ENCODE measurements around the gene ZNF831.

ZNF831 gene

DNA sequence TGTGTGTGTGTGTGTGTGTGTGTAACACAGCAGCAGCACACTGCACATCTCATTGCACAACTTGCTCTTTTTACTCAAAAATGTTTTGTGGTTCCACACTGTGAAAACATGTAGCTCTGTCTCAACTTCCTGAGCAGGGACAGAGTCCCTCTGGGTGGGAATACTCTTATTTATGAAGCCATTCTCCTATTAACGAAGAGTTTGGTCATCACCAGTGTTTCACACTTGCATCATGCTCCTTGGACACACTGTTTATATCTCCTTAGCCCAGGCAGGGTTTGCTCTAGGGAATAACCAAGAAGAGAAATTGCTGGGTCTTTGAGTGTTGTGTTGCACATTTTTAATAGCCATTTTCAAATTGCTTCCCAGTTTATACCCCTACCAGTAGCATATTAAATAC is 53.6 kb downstream of the ZNF831 start:
- no peak for DNase-seq

- DNase-seq, result no peak
These were observed 54.2 kb downstream of the ZNF831 start for GRCh38 chr20:59217794-59218280.

GRCh38 chr20:59219211-59219610 is 55.6 kb downstream of the ZNF831 start:
- DNase-seq, result no peak

DNA sequence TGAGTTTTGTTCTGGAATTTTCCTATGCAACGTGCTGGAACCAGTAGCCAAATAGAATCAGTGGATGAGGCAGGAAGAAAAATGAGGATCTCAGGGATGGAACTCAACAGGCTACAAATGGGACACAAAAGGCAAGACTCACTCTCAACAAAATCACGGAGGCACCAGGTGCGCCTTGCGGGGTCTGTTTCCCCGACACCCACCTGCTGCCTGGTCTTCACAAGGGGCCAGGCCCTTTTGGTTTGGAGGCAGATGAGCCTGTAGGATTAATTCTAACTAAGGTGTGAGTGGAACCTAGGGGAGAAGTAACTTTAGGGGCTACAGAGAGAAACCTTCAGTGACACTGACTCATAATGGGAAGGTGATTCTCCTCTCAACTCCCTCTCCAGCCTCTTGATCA is 56.5 kb downstream of the ZNF831 start:
- no peak for DNase-seq

GRCh38 chr20:59221049-59221706 is 57.6 kb downstream of the ZNF831 start:
- DNase-seq, result no peak

- no peak for DNase-seq
These were observed 58.2 kb downstream of the ZNF831 start for GRCh38 chr20:59221707-59222252.

- DNase-seq, result peak; percentile 73
These were observed 58.9 kb downstream of the ZNF831 start for GRCh38 chr20:59222253-59223181.

DNA sequence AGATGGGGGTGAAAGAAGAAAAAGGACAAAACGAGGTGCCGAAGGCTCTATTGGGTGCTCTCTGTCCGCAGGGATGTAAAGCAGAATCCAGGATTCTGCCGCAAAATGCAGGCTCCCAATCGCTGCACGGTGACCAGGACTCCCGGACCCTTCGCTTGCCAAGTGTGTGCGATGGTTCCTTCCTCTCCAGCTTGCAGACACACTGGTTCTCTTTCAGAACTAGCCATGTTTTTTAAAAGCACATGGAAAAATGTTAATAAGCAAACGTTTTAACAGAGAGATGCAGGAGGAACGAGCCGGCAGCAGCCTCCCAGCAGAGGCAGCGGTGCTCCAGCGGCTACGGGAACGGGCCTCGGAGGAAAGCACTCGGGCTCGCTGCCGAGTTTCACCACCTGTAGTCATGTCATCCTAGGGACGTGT is 59.6 kb downstream of the ZNF831 start:
- no peak for DNase-seq

GRCh38 chr20:59223750-59224149 is 60.1 kb downstream of the ZNF831 start:
- DNase-seq, result no peak

DNA sequence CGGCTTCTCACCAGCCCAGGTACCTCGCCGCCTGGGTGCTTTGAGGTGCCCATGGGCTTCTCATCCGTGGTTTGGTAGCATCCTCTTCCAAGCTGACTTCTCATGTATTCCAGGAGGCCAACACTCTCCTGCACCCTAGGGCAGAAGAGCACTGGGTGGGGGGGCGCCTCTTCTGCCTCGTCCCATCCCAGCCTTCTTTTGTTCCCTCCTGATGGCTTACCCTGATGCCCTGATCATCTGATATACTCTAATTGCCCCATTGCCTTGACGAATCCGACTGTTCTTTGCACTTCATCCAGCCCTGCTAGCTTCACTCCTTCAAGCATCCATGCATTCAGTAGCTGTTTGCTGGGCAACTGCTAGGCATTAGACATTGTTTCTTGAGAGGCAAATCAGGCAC is 60.6 kb downstream of the ZNF831 start:
- no peak for DNase-seq

DNA sequence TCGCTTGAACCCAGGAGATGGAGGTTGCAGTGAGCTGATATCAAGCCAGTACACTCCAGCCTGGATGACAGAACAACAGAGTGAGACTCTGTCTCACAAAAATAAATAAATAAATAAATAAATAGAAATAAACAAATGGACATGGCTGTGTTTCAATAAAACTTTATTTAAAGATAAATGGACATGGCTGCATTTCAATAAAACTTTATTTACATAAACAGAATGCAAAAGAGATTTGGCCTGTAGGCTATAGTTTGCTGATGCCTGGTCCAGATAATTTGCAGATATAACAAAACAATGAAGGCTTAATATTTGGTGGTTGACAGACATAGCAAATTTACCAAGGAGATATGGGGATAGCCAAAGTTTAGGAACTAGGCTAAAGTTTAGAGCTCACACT is 66.8 kb downstream of the ZNF831 start:
- no peak for DNase-seq

GRCh38 chr20:59231124-59231804 is 67.6 kb downstream of the ZNF831 start:
- DNase-seq, result no peak

- no peak for DNase-seq
These were observed 69.0 kb downstream of the ZNF831 start for GRCh38 chr20:59232618-59233017.

DNA sequence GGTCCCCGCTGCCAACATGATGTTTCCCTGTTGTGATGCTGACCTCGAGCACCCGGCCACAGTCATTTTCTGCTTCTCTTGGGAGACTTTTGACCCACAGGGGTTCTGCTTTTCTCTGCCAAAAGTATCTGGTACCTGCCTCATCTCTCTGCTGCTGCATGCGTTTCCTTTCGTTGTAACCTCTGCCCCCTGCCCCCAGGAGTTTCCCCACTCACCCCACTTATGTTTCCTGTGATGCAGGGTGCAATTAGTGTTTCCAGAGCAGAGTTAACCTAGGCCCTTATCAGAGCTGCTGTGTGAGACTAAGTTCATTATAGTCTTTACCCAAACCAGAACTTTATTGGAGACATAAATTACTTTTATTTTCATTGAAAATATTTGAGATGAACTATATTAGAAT is 71.6 kb downstream of the ZNF831 start:
- no peak for DNase-seq

DNA sequence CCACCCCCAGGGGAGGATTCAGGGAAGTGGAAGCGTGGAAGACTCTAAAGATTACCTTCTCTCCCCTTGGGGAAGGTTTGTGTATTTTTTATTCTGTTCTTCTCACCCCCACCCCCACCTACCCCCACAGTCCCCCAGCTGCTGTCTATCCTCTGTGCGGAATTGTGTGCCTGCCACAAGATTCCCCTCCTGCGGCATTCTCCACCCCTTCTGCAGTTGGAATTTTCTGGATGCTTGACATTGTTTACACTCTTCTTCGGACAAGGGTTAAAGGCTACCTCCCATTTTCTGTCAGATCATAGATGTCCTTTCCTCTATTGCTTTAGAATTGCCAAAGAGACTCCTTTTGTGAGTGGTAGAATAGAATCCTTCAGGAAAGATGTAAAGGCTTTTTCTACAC is 76.4 kb downstream of the ZNF831 start:
- no peak for DNase-seq

DNA sequence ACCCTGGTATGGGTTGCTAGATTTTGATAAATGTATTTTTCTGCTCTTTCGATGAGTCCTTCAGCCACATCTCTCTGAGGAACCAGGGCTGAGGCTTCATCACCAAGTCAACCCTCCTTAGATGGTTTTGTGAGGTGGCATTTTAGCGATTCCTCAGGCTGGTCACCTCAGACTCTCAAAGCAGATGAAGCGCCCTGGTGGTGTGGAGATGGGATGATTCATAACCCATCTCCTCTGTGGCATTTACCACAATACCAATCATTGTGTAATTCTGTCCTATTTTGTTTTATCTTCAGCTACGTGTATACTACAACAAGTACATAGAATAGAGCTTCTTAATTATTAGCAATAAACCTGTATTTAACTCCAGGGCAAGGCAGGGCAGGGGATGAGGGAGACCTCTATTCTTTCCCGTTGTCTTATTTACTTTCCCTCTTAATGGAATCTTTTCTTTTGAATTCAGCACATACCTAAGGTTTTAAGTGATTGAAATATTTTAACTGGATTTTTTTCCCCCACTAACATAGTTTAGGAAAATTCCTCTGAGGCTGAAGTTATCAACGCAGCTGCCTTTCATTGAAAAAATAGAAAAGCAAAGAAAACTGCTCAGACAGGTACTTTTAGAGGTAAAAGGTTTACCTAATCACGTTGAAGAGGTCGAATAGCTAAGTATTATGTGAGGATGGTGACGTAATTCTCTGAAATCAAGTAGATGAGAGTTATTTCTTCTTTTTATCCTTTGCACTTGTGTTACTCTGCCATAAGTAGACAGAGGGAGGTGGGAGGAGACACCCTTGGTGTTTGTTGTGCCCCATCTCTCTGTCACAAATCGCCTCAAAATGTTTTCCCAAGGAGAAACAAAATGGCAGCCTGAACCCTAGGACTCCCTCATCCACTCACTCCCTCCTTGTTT is 79.3 kb downstream of the ZNF831 start:
- DNase-seq, result no peak

- no peak for DNase-seq
These were observed 83.2 kb downstream of the ZNF831 start for GRCh38 chr20:59246691-59247400.

DNA sequence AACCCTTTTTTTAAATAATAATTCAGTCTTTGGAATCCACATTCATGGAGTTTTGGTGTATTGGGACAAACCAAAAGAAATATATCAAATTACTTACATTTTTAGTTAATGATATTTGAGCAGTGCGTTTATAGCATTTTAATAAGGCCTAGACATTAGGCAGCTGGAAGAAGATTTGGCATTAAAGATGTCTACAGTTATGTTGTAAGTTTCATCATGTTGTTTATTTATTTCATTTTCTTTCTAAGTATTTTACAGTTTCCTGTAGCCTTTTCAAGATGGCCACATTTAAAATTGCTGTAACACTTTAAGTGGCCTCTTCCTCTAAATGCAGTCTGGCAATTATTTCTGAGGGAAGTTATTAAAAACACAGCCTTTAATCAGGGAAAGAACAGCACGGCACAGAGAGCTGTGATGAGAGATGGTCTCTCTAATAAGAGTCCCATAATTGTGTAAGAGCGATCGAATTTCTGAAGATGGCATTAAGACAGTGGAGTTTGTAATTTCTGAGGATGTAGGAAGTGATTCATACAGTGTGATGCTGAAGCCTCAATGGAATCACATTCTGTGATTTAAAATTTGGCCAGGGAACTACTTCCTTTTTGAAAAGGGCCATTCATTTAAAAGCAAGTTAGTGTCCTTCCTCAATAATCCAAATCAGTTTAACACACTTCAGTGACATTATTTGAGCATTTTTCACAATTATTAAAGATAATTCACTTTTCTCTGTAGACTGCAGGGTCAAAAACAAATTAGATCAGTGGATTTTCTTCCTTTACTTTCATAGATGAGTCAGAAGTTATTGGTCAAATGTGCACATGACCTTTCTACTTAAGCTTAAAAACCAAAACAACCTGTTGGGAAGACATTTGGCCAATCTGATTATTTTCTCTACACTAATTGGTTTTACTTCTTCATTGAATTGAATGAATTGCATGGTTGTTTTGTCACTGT is 84.4 kb downstream of the ZNF831 start:
- DNase-seq, result no peak

- DNase-seq, result no peak
These were observed 86.7 kb downstream of the ZNF831 start for GRCh38 chr20:59250293-59250692.

DNA sequence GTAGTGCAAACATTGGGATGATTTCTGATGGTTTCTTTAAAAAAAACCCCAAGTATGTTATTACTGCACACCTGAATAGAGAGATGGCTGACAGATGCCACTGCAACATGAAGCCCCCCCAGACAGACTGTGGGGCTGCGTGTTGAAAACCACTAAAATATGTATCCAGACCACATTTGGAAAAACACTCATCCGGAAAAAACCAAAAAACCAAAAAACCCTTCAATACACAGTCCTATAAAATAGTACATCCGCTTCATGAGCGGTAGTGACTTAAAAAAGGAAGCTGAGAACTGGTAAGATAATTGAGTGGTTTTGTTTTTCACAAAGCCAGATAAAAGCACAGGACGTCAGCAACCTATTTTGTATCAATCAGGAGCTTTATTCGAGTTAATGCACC is 89.7 kb downstream of the ZNF831 start:
- no peak for DNase-seq
